HepG2 (cell line): ENCODE results near the gene ZNF26. TPM values are rescaled to one million over a fixed set of nuclear protein-coding genes. Genes with fewer than 3 reads are reported as not detected.

Experiments used
- ERF ChIP-seq: IDR thresholded peaks from 2 replicates; pipeline ENCODE4 v1.6.1; 2018; ENCODE audit warnings: missing biosample characterization, missing genetic modification reagents
- ESRRA ChIP-seq: sonication (generic); formaldehyde crosslinking; IDR thresholded peaks from 2 replicates; pipeline ENCODE4 v1.5.1; 2020; ENCODE audit warnings: mild to moderate bottlenecking, low read depth, missing genetic modification reagents
- ETV5 ChIP-seq: IDR thresholded peaks from 2 replicates; pipeline ENCODE4 v1.6.1; 2018; ENCODE audit warnings: missing biosample characterization, missing genetic modification reagents, inconsistent platforms, borderline replicate concordance
- FOXA1 ChIP-seq, 2 experiments: fragments of 450-650 bp in 1 of 2; sonication (generic) in 1 of 2; formaldehyde crosslinking in 1 of 2; IDR thresholded peaks; 2 replicates each; pipeline versions ENCODE4 v1.4.0 to v1.6.1; 2016 to 2020; ENCODE audit warnings: missing genetic modification reagents in 1 of 2
- KAT8 ChIP-seq: IDR thresholded peaks from 2 replicates; pipeline ENCODE4 v1.6.1; 2016; ENCODE audit warnings: missing genetic modification reagents, missing compliant biosample characterization
- MED8 ChIP-seq: sonication (generic); formaldehyde crosslinking; IDR thresholded peaks from 2 replicates; pipeline ENCODE4 v1.8.1; 2023; ENCODE audit warnings: mild to moderate bottlenecking, missing genetic modification reagents; ENCODE audit not compliant: insufficient replicate concordance
- MEF2D ChIP-seq: sonication (generic); formaldehyde crosslinking; IDR thresholded peaks from 2 replicates; pipeline ENCODE4 v1.5.1; 2020; ENCODE audit warnings: mild to moderate bottlenecking, missing genetic modification reagents
- MIER2 ChIP-seq: IDR thresholded peaks from 2 replicates; pipeline ENCODE4 v1.6.1; 2016; ENCODE audit warnings: missing biosample characterization, missing genetic modification reagents
- MYPOP ChIP-seq: sonication (generic); formaldehyde crosslinking; IDR thresholded peaks from 2 replicates; pipeline ENCODE4 v1.8.1; 2023; ENCODE audit warnings: mild to moderate bottlenecking, moderate library complexity, missing genetic modification reagents
- NKX3-1 ChIP-seq: sonication (generic); formaldehyde crosslinking; IDR thresholded peaks from 2 replicates; pipeline ENCODE4 v1.5.0; 2020; ENCODE audit warnings: missing genetic modification reagents
- NR3C1 ChIP-seq: sonication (generic); formaldehyde crosslinking; IDR thresholded peaks from 2 replicates; pipeline ENCODE4 v1.4.0; 2020; ENCODE audit warnings: missing genetic modification reagents
- POLR2G ChIP-seq: fragments of 200-400 bp; formaldehyde crosslinking; IDR thresholded peaks from 2 replicates; pipeline ENCODE4 v1.6.1; 2018; ENCODE audit warnings: mild to moderate bottlenecking, low read depth, low read length, moderate library complexity
- RARA ChIP-seq: IDR thresholded peaks from 2 replicates; pipeline ENCODE4 v1.6.1; 2016; ENCODE audit warnings: missing genetic modification reagents, missing compliant biosample characterization
- SAP130 ChIP-seq: IDR thresholded peaks from 2 replicates; pipeline ENCODE4 v1.6.1; 2016; ENCODE audit warnings: low read depth
- XRCC5 ChIP-seq: fragments of 200-400 bp; formaldehyde crosslinking; optimal IDR thresholded peaks from 2 replicates; pipeline ENCODE3; 2017; ENCODE audit warnings: mild to moderate bottlenecking, low read length
- YY1 ChIP-seq: IDR thresholded peaks from 2 replicates; pipeline ENCODE4 v1.6.1; 2011; ENCODE audit warnings: low read length, low read depth, moderate library complexity, mild to moderate bottlenecking; ENCODE audit not compliant: insufficient read depth, insufficient replicate concordance
- ZNF143 ChIP-seq: sonication (generic); formaldehyde crosslinking; IDR thresholded peaks from 2 replicates; pipeline ENCODE4 v1.4.0; 2020; ENCODE audit warnings: missing genetic modification reagents
- ZNF274 ChIP-seq: sonication (generic); formaldehyde crosslinking; IDR thresholded peaks from 2 replicates; pipeline ENCODE4 v1.5.1; 2020; ENCODE audit warnings: mild to moderate bottlenecking, missing genetic modification reagents
- ZNF570 ChIP-seq: sonication (generic); formaldehyde crosslinking; IDR thresholded peaks from 2 replicates; pipeline ENCODE4 v1.4.0; 2020; ENCODE audit warnings: mild to moderate bottlenecking, missing genetic modification reagents, borderline replicate concordance
- ZNF724P ChIP-seq: sonication (generic); formaldehyde crosslinking; IDR thresholded peaks from 2 replicates; pipeline ENCODE4 v1.8.0; 2022; ENCODE audit warnings: missing genetic modification reagents, borderline replicate concordance
- ZNF768 ChIP-seq: sonication (generic); formaldehyde crosslinking; IDR thresholded peaks from 2 replicates; pipeline ENCODE4 v1.4.0; 2020; ENCODE audit warnings: missing genetic modification reagents
- ZNF782 ChIP-seq: sonication (generic); formaldehyde crosslinking; IDR thresholded peaks from 2 replicates; pipeline ENCODE4 v1.4.0; 2020; ENCODE audit warnings: missing genetic modification reagents, mild to moderate bottlenecking, borderline replicate concordance
- polyA plus RNA-seq, 8 experiments: library from polyadenylated mRNA; depleted of rRNA in 3 of 8; stranded (reverse) in 7 of 8; unstranded in 1 of 8; fragments of >200 nt; fragmentation: Illumina TruSeq in 4 of 8; extraction: Trizol in 4 of 8; gene quantifications; 2 replicates each; pipeline versions ENCODE4 v1.2.1 to v1.2.3, GENCODE V29; 2011 to 2016; ENCODE audit warnings: low read depth in 4 of 8, missing spikeins in 1 of 8, mixed read lengths in 1 of 8; ENCODE audit not compliant: insufficient read depth in 1 of 8
- total RNA-seq, 5 experiments: library from RNA; depleted of rRNA; stranded (reverse); fragments of >200 nt; fragmentation: Illumina TruSeq; extraction: Trizol; gene quantifications; 2 replicates each; pipeline ENCODE4 v1.2.3, GENCODE V29; 2016; ENCODE audit warnings: low read depth in 1 of 5
- TF ChIP-seq, protein P1 (sequence below): sonication (generic); formaldehyde crosslinking; IDR thresholded peaks from 2 replicates; pipeline ENCODE4 v1.4.0; 2020; ENCODE audit warnings: missing genetic modification reagents
- TF ChIP-seq, protein P2 (sequence below): sonication (generic); formaldehyde crosslinking; IDR thresholded peaks from 2 replicates; pipeline ENCODE4 v1.4.0; 2020; ENCODE audit warnings: missing genetic modification reagents
- TF ChIP-seq, protein P3 (sequence below): sonication (generic); formaldehyde crosslinking; IDR thresholded peaks from 2 replicates; pipeline ENCODE4 v1.8.0; 2022; ENCODE audit warnings: mild to moderate bottlenecking, missing genetic modification reagents, moderate library complexity

ZNF26 gene
- total and polyA plus RNA-seq, 2 of the 13 experiments (the other 11 are each of a cell fraction or from before 2014, with no cell fraction given): 3.8 to 6.5 TPM

DNA sequence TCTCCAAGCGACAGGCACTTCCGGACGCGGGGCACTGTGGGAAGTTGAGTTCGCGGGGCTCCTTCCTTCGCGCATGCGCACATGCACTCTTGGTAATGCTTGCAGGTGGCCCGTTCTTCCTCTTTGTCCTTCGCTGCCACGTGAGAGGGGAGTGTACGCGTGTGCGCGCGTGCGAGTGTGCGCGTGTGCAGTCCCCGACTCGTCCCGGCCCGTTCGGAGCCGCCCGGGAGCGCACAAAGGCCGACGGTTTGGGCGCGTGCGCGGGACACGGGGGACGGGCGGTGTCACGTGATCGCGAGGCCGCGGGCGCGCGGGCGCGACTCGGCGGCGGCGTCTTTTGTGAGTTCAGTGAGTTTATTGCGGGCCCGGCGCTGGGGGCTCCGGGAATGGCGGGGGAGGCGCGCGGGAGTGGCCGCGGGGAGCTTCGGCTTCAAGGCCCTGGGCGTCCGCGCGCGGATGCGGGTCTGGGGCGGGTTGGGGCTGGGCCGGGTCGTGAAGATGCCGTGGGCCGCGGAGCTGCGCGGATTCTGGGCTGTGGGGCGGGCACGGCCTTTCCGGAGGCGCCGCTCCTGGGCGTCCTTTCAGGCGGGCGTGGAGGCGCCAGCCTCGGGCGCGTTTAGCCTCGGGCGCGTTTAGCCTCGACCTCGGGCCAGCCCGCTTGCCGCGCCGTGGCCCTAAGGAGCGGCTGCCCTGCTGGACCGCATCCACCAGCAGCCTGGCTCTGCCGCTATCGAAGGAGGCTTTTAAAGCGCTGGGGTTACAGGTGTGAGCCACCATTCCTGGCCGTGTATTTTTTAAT, 51.2 kb downstream of the ZNF26 start, which contains the start of gene ZNF84 (continued):
- TF ChIP-seq ZNF782 (peak; percentile 94; the same call in 1 of the 2 replicates), MYPOP (CRISPR knock-in tag) (peak; percentile 86), ETV5 (peak; percentile 37), NKX3-1 (no peak; the same call in 1 of the 2 replicates), POLR2G (peak; percentile 88), ZNF143 (CRISPR knock-in tag) (peak; percentile 93), ZNF724P (CRISPR knock-in tag) (peak; percentile 92; the same call in 1 of the 2 replicates), YY1 (peak; percentile 66), ESRRA (CRISPR knock-in tag) (peak; percentile 91), MED8 (CRISPR knock-in tag) (peak; percentile 30), ZNF274 (CRISPR knock-in tag) (peak; percentile 98), KAT8 (peak; percentile 61; the same call in 1 of the 2 replicates), SAP130 (CRISPR knock-in tag) (peak; percentile 95), ZNF768 (CRISPR knock-in tag) (peak; percentile 43; the same call in 1 of the 2 replicates), ERF (peak; percentile 88), RARA (peak; percentile 59), MEF2D (CRISPR knock-in tag) (no peak), NR3C1 (CRISPR knock-in tag) (no peak), XRCC5 (peak; percentile 40), ZNF570 (CRISPR knock-in tag) (0 out of 2 replicates have a peak, but pooled peaks have one; percentile 84), FOXA1 (IDR thresholded peaks at IDR 0.05) (no peak), FOXA1 (CRISPR knock-in tag; IDR thresholded peaks at IDR 0.05) (no peak; the same call in 1 of the 2 replicates), MIER2 (no peak)
- TF ChIP-seq, protein P1, sequence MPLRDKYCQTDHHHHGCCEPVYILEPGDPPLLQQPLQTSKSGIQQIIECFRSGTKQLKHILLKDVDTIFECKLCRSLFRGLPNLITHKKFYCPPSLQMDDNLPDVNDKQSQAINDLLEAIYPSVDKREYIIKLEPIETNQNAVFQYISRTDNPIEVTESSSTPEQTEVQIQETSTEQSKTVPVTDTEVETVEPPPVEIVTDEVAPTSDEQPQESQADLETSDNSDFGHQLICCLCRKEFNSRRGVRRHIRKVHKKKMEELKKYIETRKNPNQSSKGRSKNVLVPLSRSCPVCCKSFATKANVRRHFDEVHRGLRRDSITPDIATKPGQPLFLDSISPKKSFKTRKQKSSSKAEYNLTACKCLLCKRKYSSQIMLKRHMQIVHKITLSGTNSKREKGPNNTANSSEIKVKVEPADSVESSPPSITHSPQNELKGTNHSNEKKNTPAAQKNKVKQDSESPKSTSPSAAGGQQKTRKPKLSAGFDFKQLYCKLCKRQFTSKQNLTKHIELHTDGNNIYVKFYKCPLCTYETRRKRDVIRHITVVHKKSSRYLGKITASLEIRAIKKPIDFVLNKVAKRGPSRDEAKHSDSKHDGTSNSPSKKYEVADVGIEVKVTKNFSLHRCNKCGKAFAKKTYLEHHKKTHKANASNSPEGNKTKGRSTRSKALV (CRISPR knock-in tag): peak; percentile 37; the same call in 1 of the 2 replicates
- TF ChIP-seq, protein P2, sequence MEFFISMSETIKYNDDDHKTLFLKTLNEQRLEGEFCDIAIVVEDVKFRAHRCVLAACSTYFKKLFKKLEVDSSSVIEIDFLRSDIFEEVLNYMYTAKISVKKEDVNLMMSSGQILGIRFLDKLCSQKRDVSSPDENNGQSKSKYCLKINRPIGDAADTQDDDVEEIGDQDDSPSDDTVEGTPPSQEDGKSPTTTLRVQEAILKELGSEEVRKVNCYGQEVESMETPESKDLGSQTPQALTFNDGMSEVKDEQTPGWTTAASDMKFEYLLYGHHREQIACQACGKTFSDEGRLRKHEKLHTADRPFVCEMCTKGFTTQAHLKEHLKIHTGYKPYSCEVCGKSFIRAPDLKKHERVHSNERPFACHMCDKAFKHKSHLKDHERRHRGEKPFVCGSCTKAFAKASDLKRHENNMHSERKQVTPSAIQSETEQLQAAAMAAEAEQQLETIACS: peak; percentile 98
- TF ChIP-seq, protein P3, sequence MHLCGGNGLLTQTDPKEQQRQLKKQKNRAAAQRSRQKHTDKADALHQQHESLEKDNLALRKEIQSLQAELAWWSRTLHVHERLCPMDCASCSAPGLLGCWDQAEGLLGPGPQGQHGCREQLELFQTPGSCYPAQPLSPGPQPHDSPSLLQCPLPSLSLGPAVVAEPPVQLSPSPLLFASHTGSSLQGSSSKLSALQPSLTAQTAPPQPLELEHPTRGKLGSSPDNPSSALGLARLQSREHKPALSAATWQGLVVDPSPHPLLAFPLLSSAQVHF (CRISPR knock-in tag): peak; percentile 93
